Right lobe of liver (tissue), 4 donors: ENCODE data around the gene GPSM3.

Experiments
- CTCF ChIP-seq, 4 donors: fragments of 200-600 bp in 3 of 4; fragments of 450-650 bp in 1 of 4; IDR thresholded peaks; one replicate each; pipeline versions ENCODE4 v1.5.1 to v1.8.0; 2016 to 2022; ENCODE audit warnings: antibody characterized with exemption in 4 of 4, mild to moderate bottlenecking in 2 of 4
- POLR2A ChIP-seq: fragments of 450-650 bp; IDR thresholded peaks from one replicate; pipeline ENCODE4 v1.6.1; 2017; ENCODE audit warnings: antibody characterized with exemption, mild to moderate bottlenecking
- donor health status: DM: no; HTN: no; CAD: no.
- donor health status: DM: no; HTN: no; CAD: no.
- donor health status: DM: no; HTN: yes; CAD: no.

GRCh38 chr6:32158052-32158451 lies 34.4 kb downstream of the GPSM3 start:
- TF ChIP-seq CTCF (IDR thresholded peaks at IDR 0.05) (no peak), POLR2A (no peak)
